ENCODE data around the gene KRT84.

DNA sequence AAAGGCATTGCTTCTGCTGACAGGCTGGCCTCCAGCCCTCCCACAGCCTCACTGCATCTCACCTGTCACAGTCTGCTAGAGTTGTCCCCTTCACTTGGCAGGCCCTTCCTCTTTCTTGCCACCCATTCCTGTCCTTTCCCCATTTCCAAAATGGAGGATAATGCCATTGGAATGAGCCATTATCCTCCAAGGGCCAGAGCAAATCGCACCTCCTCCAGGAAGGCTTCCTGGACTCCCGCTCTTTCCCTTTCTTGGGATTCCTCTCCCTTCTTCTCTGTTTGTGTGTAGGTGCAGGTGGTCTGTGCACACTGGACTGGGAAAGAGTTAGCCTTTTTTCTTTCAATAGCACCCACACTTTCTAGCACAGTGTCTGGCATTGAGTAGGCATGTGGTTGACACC is 16.9 kb upstream of the KRT84 start:
- TF ChIP-seq CTCF (IDR thresholded peaks at IDR 0.05 in 4 of 5, conservative IDR thresholded peaks at IDR 0.05 in 1 of 5) (no peak), POLR2A (IDR thresholded peaks at IDR 0.05) (no peak)

Measured in gastrocnemius medialis (tissue), 4 donors.